Measurements from ENCODE around the gene KCNAB1.

KCNAB1 gene

GRCh38 chr3:156548902-156549301 is 428.5 kb downstream of the KCNAB1 start:
- H2AFZ ChIP-seq (ENCODE audit: low read length), result no peak overlapping the region
- H3K9ac ChIP-seq (ENCODE audit: low read length), result no peak overlapping the region
- no peak for TF ChIP-seq EZH2 (optimal IDR thresholded peaks at IDR 0.05; ENCODE audit: low read depth, low read length)
- peaks cover 71% of the 10 kb centered on the region for H3K36me3 ChIP-seq (replicated peaks; ENCODE audit: insufficient read depth, low read length)
- no peaks in the 10 kb centered on the region for H3K9me3 ChIP-seq (replicated peaks; ENCODE audit: insufficient read depth, low read length)
- no peak overlapping the region for H3K27ac ChIP-seq (ENCODE audit: low read length)
- H3K9me2 ChIP-seq (replicated peaks; ENCODE audit: insufficient read depth, low read length), result no peaks in the 10 kb centered on the region
- peaks cover 30% of the 10 kb centered on the region for H4K20me1 ChIP-seq (ENCODE audit: insufficient read depth, low read length)
- H3K27me3 ChIP-seq (replicated peaks; ENCODE audit: insufficient read depth, low read length), result no peaks in the 10 kb centered on the region
- no peak overlapping the region for H3K4me2 ChIP-seq (ENCODE audit: low read depth, low read length)
- peaks cover 17% of the 10 kb centered on the region for H3F3A ChIP-seq (ENCODE audit: insufficient read depth, low read length)
- peaks cover 100% of the 10 kb centered on the region for H3K79me2 ChIP-seq (ENCODE audit: low read length)
- DNase-seq, result no peak
- peaks cover 39% of the 10 kb centered on the region for H3K4me1 ChIP-seq (ENCODE audit: low read length)
- H3K4me3 ChIP-seq (ENCODE audit: low read length), result no peak overlapping the region

GRCh38 chr3:156551261-156551660 is 430.9 kb downstream of the KCNAB1 start:
- Histone ChIP-seq H3K27ac (ENCODE audit: low read length) (no peak overlapping the region), H3K9me2 (replicated peaks; ENCODE audit: insufficient read depth, low read length) (no peaks in the 10 kb centered on the region), H3K4me2 (ENCODE audit: low read depth, low read length) (peak overlapping the region; percentile 69), H3K36me3 (replicated peaks; ENCODE audit: insufficient read depth, low read length) (peaks cover 56% of the 10 kb centered on the region), H3K4me3 (ENCODE audit: low read length) (peak overlapping the region; percentile 9), H2AFZ (ENCODE audit: low read length) (no peak overlapping the region), H3F3A (ENCODE audit: insufficient read depth, low read length) (0 out of 2 replicates have a peak, but pooled peaks cover 8% of the 10 kb centered on the region), H3K4me1 (ENCODE audit: low read length) (peaks cover 46% of the 10 kb centered on the region), H3K27me3 (replicated peaks; ENCODE audit: insufficient read depth, low read length) (no peaks in the 10 kb centered on the region), H3K79me2 (ENCODE audit: low read length) (peaks cover 87% of the 10 kb centered on the region), H4K20me1 (ENCODE audit: insufficient read depth, low read length) (peaks cover 18% of the 10 kb centered on the region; the same call in 1 of the 2 replicates), H3K9ac (ENCODE audit: low read length) (no peak overlapping the region), H3K9me3 (replicated peaks; ENCODE audit: insufficient read depth, low read length) (no peaks in the 10 kb centered on the region)
- no peak for TF ChIP-seq EZH2 (optimal IDR thresholded peaks at IDR 0.05; ENCODE audit: low read depth, low read length)
- no peak for TF ChIP-seq CTCF (IDR thresholded peaks at IDR 0.05; ENCODE audit: low read length)
- no peak for TF ChIP-seq EZH2phosphoT487 (IDR thresholded peaks at IDR 0.05; ENCODE audit: low read length)
- DNase-seq, result no peak

GRCh38 chr3:156551746-156552145 is 431.4 kb downstream of the KCNAB1 start:
- Histone ChIP-seq H3K9ac (ENCODE audit: low read length) (no peak overlapping the region), H3K79me2 (ENCODE audit: low read length) (peaks cover 82% of the 10 kb centered on the region), H2AFZ (ENCODE audit: low read length) (no peak overlapping the region), H3K4me2 (ENCODE audit: low read depth, low read length) (peak overlapping the region; percentile 69), H3K36me3 (replicated peaks; ENCODE audit: insufficient read depth, low read length) (peaks cover 51% of the 10 kb centered on the region), H3K4me3 (ENCODE audit: low read length) (0 out of 2 replicates have a peak overlapping the region, but pooled peaks have one; percentile 9), H3F3A (ENCODE audit: insufficient read depth, low read length) (0 out of 2 replicates have a peak, but pooled peaks cover 6% of the 10 kb centered on the region), H3K9me3 (replicated peaks; ENCODE audit: insufficient read depth, low read length) (no peaks in the 10 kb centered on the region), H3K27me3 (replicated peaks; ENCODE audit: insufficient read depth, low read length) (no peaks in the 10 kb centered on the region), H3K4me1 (ENCODE audit: low read length) (peaks cover 46% of the 10 kb centered on the region), H3K9me2 (replicated peaks; ENCODE audit: insufficient read depth, low read length) (no peaks in the 10 kb centered on the region), H3K27ac (ENCODE audit: low read length) (no peak overlapping the region), H4K20me1 (ENCODE audit: insufficient read depth, low read length) (peaks cover 18% of the 10 kb centered on the region; the same call in 1 of the 2 replicates)
- DNase-seq, result no peak
- TF ChIP-seq EZH2 (optimal IDR thresholded peaks at IDR 0.05; ENCODE audit: low read depth, low read length), result no peak
- TF ChIP-seq EZH2phosphoT487 (IDR thresholded peaks at IDR 0.05; ENCODE audit: low read length), result no peak
- no peak for TF ChIP-seq CTCF (IDR thresholded peaks at IDR 0.05; ENCODE audit: low read length)

- H2AFZ ChIP-seq (ENCODE audit: low read length), result no peak overlapping the region
- H3K9me2 ChIP-seq (replicated peaks; ENCODE audit: insufficient read depth, low read length), result no peaks in the 10 kb centered on the region
- TF ChIP-seq CTCF (IDR thresholded peaks at IDR 0.05; ENCODE audit: low read length), result no peak
- no peak for TF ChIP-seq EZH2 (optimal IDR thresholded peaks at IDR 0.05; ENCODE audit: low read depth, low read length)
- no peak for TF ChIP-seq EZH2phosphoT487 (IDR thresholded peaks at IDR 0.05; ENCODE audit: low read length)
- H4K20me1 ChIP-seq (ENCODE audit: insufficient read depth, low read length), result peaks cover 18% of the 10 kb centered on the region; the same call in 1 of the 2 replicates
- H3K4me3 ChIP-seq (ENCODE audit: low read length), result peak overlapping the region; percentile 89
- no peaks in the 10 kb centered on the region for H3K27me3 ChIP-seq (replicated peaks; ENCODE audit: insufficient read depth, low read length)
- no peak for DNase-seq
- H3K27ac ChIP-seq (ENCODE audit: low read length), result no peak overlapping the region
- peaks cover 40% of the 10 kb centered on the region; the same call in 1 of the 2 replicates for H3K36me3 ChIP-seq (replicated peaks; ENCODE audit: insufficient read depth, low read length)
- no peaks in the 10 kb centered on the region for H3K9me3 ChIP-seq (replicated peaks; ENCODE audit: insufficient read depth, low read length)
- peaks cover 45% of the 10 kb centered on the region for H3K4me1 ChIP-seq (ENCODE audit: low read length)
- 0 out of 2 replicates have a peak, but pooled peaks cover 4% of the 10 kb centered on the region for H3F3A ChIP-seq (ENCODE audit: insufficient read depth, low read length)
- H3K4me2 ChIP-seq (ENCODE audit: low read depth, low read length), result peak overlapping the region; percentile 69
- H3K79me2 ChIP-seq (ENCODE audit: low read length), result peaks cover 70% of the 10 kb centered on the region
- peak overlapping the region; percentile 91; the same call in 1 of the 2 replicates for H3K9ac ChIP-seq (ENCODE audit: low read length)
Measured at GRCh38 chr3:156552973-156553372, 432.6 kb downstream of the KCNAB1 start.
